ENCODE measurements around the gene CDH23.

DNA sequence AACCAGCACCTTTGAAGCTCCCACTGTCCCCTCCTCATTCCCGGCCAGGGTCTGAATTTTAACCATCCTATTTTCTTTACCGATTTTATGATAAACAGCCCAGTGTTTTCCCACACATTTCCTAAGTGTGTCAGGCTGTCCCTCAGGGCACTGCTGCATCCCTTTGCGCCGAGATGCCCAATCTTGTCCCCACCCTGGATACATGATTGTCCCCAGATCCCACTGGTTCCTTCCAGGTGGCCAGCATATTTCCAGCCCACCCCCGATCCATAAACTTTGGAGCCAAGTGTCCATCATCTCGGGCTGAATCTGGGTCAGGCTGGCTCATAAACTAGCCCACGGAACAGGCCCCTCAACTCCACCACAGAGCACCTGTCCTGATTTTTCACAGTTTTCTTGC is 137.2 kb downstream of the CDH23 start:
- TF ChIP-seq, protein P1, sequence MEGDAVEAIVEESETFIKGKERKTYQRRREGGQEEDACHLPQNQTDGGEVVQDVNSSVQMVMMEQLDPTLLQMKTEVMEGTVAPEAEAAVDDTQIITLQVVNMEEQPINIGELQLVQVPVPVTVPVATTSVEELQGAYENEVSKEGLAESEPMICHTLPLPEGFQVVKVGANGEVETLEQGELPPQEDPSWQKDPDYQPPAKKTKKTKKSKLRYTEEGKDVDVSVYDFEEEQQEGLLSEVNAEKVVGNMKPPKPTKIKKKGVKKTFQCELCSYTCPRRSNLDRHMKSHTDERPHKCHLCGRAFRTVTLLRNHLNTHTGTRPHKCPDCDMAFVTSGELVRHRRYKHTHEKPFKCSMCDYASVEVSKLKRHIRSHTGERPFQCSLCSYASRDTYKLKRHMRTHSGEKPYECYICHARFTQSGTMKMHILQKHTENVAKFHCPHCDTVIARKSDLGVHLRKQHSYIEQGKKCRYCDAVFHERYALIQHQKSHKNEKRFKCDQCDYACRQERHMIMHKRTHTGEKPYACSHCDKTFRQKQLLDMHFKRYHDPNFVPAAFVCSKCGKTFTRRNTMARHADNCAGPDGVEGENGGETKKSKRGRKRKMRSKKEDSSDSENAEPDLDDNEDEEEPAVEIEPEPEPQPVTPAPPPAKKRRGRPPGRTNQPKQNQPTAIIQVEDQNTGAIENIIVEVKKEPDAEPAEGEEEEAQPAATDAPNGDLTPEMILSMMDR (IDR thresholded peaks at IDR 0.05; ENCODE audit: low read length): no peak
- no peak for TF ChIP-seq EZH2 (optimal IDR thresholded peaks at IDR 0.05; ENCODE audit: low read depth, low read length)
- TF ChIP-seq EZH2phosphoT487 (IDR thresholded peaks at IDR 0.05; ENCODE audit: low read length): no peak

All from MM.1S (cell line).